ENCODE measurements around the gene KLC4. TPM values are rescaled to one million over a fixed set of nuclear protein-coding genes. Genes with fewer than 3 reads are reported as not detected.
"Not testable (repeated sequence)": the region's sequence is repeated elsewhere in the genome, so short reads cannot be mapped to it uniquely, and the experiment has no call there.

Gene KLC4
- total and polyA plus RNA-seq, 2 donors from 2014 or later = 33.7 to 39.0 TPM

- intact Hi-C loops (cut with DNase I) = no loop called here
- DNase-seq (no peak), FAIRE-seq (no peak)
- peaks cover 5 to 36% (median 31%) of the 10 kb centered on the region in 3 donors for H3K36me3 ChIP-seq (ENCODE audit: control insufficient read depth in 2 of 3, insufficient read depth in 3 of 3, low read length in 3 of 3)
- no peaks in the 10 kb centered on the region for H3K27me3 ChIP-seq (ENCODE audit: control insufficient read depth, insufficient read depth, low read length)
- H3K4me1 ChIP-seq (ENCODE audit: control insufficient read depth in 2 of 3, insufficient read depth in 2 of 3, low read depth in 1 of 3, low read length in 3 of 3) = peaks cover 0 to under 1% (median 0%) of the 10 kb centered on the region in 3 donors
- H3K4me3 ChIP-seq (ENCODE audit: low read length in 3 of 3) = no peak overlapping the region
- H3K9ac ChIP-seq (ENCODE audit: low read length in 3 of 3) = no peak overlapping the region
- no peaks in the 10 kb centered on the region for H3K9me3 ChIP-seq (ENCODE audit: control insufficient read depth in 2 of 3, insufficient read depth in 1 of 3, low read length in 3 of 3)
- H3K27ac ChIP-seq (ENCODE audit: low read depth in 2 of 2, low read length in 2 of 2) = no peak overlapping the region
- TF ChIP-seq CTCF (IDR thresholded peaks at IDR 0.05; ENCODE audit: borderline replicate concordance, extremely low read depth, insufficient read depth) = no peak
Observed at GRCh38 chr6:43040542-43041257, 18.7 kb upstream of the KLC4 start.

DNA sequence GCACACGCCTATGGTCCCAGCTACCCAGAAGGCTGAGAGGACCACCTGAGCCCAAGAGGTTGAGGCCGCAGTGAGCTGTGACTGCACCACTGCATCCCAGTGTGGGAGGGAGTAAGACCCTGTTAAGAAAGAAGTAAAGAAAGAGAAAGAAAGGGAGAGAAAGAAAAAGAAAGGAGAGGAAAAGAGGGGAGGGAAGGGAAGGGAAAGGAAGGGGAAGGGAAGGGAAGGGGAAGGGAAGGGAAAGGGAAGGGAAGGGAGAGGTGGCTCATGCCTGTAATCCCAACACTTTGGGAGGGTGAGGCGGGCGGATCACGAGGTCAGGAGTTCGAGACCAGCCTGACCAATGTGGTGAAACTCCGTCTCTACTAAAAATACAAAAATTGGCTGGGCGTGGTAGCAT lies 18.0 kb upstream of the KLC4 start:
- H3K27ac ChIP-seq (ENCODE audit: low read depth in 2 of 2, low read length in 2 of 2); DNase-seq; H3K9ac ChIP-seq (ENCODE audit: low read length in 3 of 3); intact Hi-C loops (cut with DNase I); H3K27me3 ChIP-seq (ENCODE audit: control insufficient read depth, insufficient read depth, low read length); H3K4me3 ChIP-seq (ENCODE audit: low read length in 3 of 3); H3K4me1 ChIP-seq (ENCODE audit: control insufficient read depth in 2 of 3, insufficient read depth in 2 of 3, low read depth in 1 of 3, low read length in 3 of 3); H3K9me3 ChIP-seq (ENCODE audit: control insufficient read depth in 2 of 3, insufficient read depth in 1 of 3, low read length in 3 of 3); FAIRE-seq: not testable (repeated sequence)
- peaks cover 5 to 40% (median 34%) of the 10 kb centered on the region in 3 donors for H3K36me3 ChIP-seq (ENCODE audit: control insufficient read depth in 2 of 3, insufficient read depth in 3 of 3, low read length in 3 of 3)

GRCh38 chr6:43043310-43043709 lies 16.1 kb upstream of the KLC4 start:
- Histone ChIP-seq H3K9me3 (ENCODE audit: control insufficient read depth in 2 of 3, insufficient read depth in 1 of 3, low read length in 3 of 3) (no peaks in the 10 kb centered on the region), H3K4me1 (ENCODE audit: control insufficient read depth in 2 of 3, insufficient read depth in 2 of 3, low read depth in 1 of 3, low read length in 3 of 3) (no peaks in the 10 kb centered on the region), H3K9ac (ENCODE audit: low read length in 3 of 3) (no peak overlapping the region), H3K36me3 (ENCODE audit: control insufficient read depth in 2 of 3, insufficient read depth in 3 of 3, low read length in 3 of 3) (peaks cover 0 to 34% (median 28%) of the 10 kb centered on the region in 3 donors), H3K27ac (ENCODE audit: low read depth in 2 of 2, low read length in 2 of 2) (no peak overlapping the region), H3K4me3 (ENCODE audit: low read length in 3 of 3) (no peak overlapping the region), H3K27me3 (ENCODE audit: control insufficient read depth, insufficient read depth, low read length) (no peaks in the 10 kb centered on the region)
- DNase-seq (no peak), FAIRE-seq (no peak)
- no peak for TF ChIP-seq CTCF (IDR thresholded peaks at IDR 0.05; ENCODE audit: borderline replicate concordance, extremely low read depth, insufficient read depth)
- intact Hi-C loops (cut with DNase I) = no loop called here

- FAIRE-seq = no peak
- no peak for TF ChIP-seq CTCF (IDR thresholded peaks at IDR 0.05; ENCODE audit: borderline replicate concordance, extremely low read depth, insufficient read depth)
Observed at GRCh38 chr6:43045371-43045930, 14.0 kb upstream of the KLC4 start.

More at GRCh38 chr6:43045371-43045930, 14.0 kb upstream of the KLC4 start:
- Histone ChIP-seq H3K4me1 (ENCODE audit: control insufficient read depth in 2 of 3, insufficient read depth in 2 of 3, low read depth in 1 of 3, low read length in 3 of 3) (no peaks in the 10 kb centered on the region), H3K9ac (ENCODE audit: low read length in 3 of 3) (no peak overlapping the region), H3K27ac (ENCODE audit: low read depth in 2 of 2, low read length in 2 of 2) (no peak overlapping the region), H3K4me3 (ENCODE audit: low read length in 3 of 3) (no peak overlapping the region), H3K27me3 (ENCODE audit: control insufficient read depth, insufficient read depth, low read length) (no peaks in the 10 kb centered on the region), H3K36me3 (ENCODE audit: control insufficient read depth in 2 of 3, insufficient read depth in 3 of 3, low read length in 3 of 3) (peaks cover 10 to 30% (median 23%) of the 10 kb centered on the region in 3 donors), H3K9me3 (ENCODE audit: control insufficient read depth in 2 of 3, insufficient read depth in 1 of 3, low read length in 3 of 3) (no peaks in the 10 kb centered on the region)
- intact Hi-C loops (cut with DNase I) = no loop called here
- no peak for DNase-seq

Measured in kidney (tissue), 14 donors.